Measurements from ENCODE around the gene SPATA46. TPM values are rescaled to one million over a fixed set of nuclear protein-coding genes. Genes with fewer than 3 reads are reported as not detected.
"Not testable (repeated sequence)": the region's sequence is repeated elsewhere in the genome, so short reads cannot be mapped to it uniquely, and the experiment has no call there.

SPATA46 gene
- not detected in 2 replicates for total RNA-seq (2022)
- Bru-seq, nascent RNA: not detected
- not detected for BruChase-seq, experiment 1, labeled RNA remaining after a 6-hour chase
- not detected for BruChase-seq, experiment 2, labeled RNA remaining after a 2-hour chase
- long read RNA-seq: 0 reads

DNA sequence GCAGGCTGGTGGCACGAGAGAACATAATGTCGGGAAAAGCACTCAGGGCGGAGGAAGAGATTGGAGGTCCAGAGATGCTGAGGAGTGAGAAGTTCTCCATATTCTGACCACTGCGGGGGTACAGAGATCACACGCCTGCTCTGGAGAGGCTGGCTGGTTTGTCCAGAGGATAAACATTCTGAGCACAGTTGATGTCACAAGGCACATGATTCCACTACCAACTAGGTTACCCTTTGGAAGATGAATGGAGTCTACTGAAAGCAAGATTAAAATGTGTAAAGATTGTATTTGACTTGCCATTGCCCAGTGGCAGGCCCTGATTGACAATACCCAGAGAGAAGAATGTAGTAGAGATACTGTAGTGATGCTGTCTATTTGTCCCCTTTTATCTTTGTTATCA lies at the start of gene SPATA46:
SPATA46 (minus strand) TSS at position 164 of the 400 bp plus-strand sequence; CDS start at position 100, 64 bp downstream.
- H3K36me3 Mint-ChIP-seq (ENCODE audit: insufficient read depth, unreplicated experiment): peaks cover 16% of the 10 kb centered on the region
- H3K9me3 Mint-ChIP-seq (ENCODE audit: low read depth, unreplicated experiment): no peaks in the 10 kb centered on the region
- CTCF ChIA-PET: no interaction called here
- DNase-seq: no peak
- H3K27me3 Mint-ChIP-seq (ENCODE audit: unreplicated experiment): no peaks in the 10 kb centered on the region
- H3K4me1 Mint-ChIP-seq (ENCODE audit: low read depth, unreplicated experiment): peaks cover 36% of the 10 kb centered on the region
- H3K27ac Mint-ChIP-seq (ENCODE audit: unreplicated experiment): peak within 1 kb of the TSS; percentile 38
- intact Hi-C loops (cut with micrococcal nuclease; ENCODE audit: unreplicated experiment): no loop called here
- H3K4me3 Mint-ChIP-seq (ENCODE audit: low read depth, unreplicated experiment): no peak within 1 kb of the TSS
- no TSS peak for BruUV-seq (replicated peaks)
- TF ChIP-seq, protein P1, sequence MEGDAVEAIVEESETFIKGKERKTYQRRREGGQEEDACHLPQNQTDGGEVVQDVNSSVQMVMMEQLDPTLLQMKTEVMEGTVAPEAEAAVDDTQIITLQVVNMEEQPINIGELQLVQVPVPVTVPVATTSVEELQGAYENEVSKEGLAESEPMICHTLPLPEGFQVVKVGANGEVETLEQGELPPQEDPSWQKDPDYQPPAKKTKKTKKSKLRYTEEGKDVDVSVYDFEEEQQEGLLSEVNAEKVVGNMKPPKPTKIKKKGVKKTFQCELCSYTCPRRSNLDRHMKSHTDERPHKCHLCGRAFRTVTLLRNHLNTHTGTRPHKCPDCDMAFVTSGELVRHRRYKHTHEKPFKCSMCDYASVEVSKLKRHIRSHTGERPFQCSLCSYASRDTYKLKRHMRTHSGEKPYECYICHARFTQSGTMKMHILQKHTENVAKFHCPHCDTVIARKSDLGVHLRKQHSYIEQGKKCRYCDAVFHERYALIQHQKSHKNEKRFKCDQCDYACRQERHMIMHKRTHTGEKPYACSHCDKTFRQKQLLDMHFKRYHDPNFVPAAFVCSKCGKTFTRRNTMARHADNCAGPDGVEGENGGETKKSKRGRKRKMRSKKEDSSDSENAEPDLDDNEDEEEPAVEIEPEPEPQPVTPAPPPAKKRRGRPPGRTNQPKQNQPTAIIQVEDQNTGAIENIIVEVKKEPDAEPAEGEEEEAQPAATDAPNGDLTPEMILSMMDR (IDR thresholded peaks at IDR 0.05; ENCODE audit: unreplicated experiment): no peak

GRCh38 chr1:162422662-162423375 lies 46.2 kb upstream of the SPATA46 start:
- no peaks in the 10 kb centered on the region for H3K27me3 Mint-ChIP-seq (ENCODE audit: unreplicated experiment)
- H3K36me3 Mint-ChIP-seq (ENCODE audit: insufficient read depth, unreplicated experiment): peaks cover 5% of the 10 kb centered on the region
- TF ChIP-seq, protein P1 (IDR thresholded peaks at IDR 0.05; ENCODE audit: unreplicated experiment): no peak
- no peak overlapping the region for H3K4me3 Mint-ChIP-seq (ENCODE audit: low read depth, unreplicated experiment)
- no peak overlapping the region for H3K27ac Mint-ChIP-seq (ENCODE audit: unreplicated experiment)
- H3K4me1 Mint-ChIP-seq (ENCODE audit: low read depth, unreplicated experiment): peaks cover 48% of the 10 kb centered on the region
- intact Hi-C loops (cut with micrococcal nuclease; ENCODE audit: unreplicated experiment): loop anchor here (5.0 kb wide), 1 partner anchor 74 kb away; the partner anchor contains the start of gene UHMK1
- peaks cover 16% of the 10 kb centered on the region for H3K9me3 Mint-ChIP-seq (ENCODE audit: low read depth, unreplicated experiment)
- no TSS peak for BruUV-seq (replicated peaks)
- CTCF ChIA-PET: no interaction called here
- DNase-seq: no peak

DNA sequence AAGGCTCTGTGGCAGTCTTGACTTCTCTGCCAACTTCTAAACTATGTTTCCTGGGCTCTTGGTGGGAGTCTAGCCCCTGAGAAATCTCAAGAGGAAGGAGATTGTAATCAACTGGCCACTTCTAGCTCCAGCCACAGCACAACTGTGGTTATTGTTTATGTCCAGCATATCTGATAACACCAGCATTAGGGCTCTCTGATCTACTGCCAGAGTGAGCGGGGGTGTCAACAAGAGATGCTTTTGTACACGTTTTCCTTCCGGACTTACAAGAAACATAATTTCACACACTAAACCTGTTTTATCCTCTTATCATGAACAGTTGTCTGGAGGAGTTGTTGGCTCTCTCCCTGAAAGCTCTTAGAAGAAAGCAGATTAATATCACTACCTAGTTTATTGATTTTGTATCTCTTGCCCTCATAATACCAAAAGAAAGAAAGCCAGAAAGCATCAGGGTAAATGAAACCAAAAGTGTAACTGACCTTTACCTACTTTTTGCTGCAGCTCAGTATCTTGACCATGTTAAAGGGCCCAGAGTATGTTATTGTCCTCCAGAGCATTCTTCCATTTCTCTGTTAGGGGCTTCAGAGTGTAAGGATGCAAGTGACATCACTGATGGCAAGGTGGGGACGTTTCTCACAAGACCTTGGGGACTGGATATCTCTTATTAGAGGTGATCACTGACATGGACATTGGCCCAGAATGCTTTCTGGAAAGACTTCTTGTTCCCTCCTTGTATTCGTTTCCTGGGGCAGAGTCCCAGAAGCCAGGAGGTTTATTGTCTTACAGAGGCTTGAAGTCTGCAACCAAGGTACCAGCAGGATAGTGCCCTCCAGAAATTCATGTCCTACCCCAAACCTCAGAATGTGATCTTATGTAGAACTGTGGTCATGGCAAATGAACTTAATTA lies 44.9 kb upstream of the SPATA46 start:
- H3K36me3 Mint-ChIP-seq (ENCODE audit: insufficient read depth, unreplicated experiment): peaks cover 5% of the 10 kb centered on the region
- H3K4me3 Mint-ChIP-seq (ENCODE audit: low read depth, unreplicated experiment): peak overlapping the region; percentile 3
- intact Hi-C loops (cut with micrococcal nuclease; ENCODE audit: unreplicated experiment): loop anchor here (5.0 kb wide), 1 partner anchor 76 kb away; the partner anchor contains the start of gene UHMK1
- no peak for DNase-seq
- H3K9me3 Mint-ChIP-seq (ENCODE audit: low read depth, unreplicated experiment): peaks cover 16% of the 10 kb centered on the region
- BruUV-seq (replicated peaks): no TSS peak
- H3K27me3 Mint-ChIP-seq (ENCODE audit: unreplicated experiment): no peaks in the 10 kb centered on the region
- TF ChIP-seq, protein P1 (IDR thresholded peaks at IDR 0.05; ENCODE audit: unreplicated experiment): no peak
- peaks cover 48% of the 10 kb centered on the region for H3K4me1 Mint-ChIP-seq (ENCODE audit: low read depth, unreplicated experiment)
- CTCF ChIA-PET: interaction anchor here (0.7 kb wide), 1 partner anchor 76 kb away, joined by 3 read pairs; the partner anchor contains the start of gene UHMK1
- H3K27ac Mint-ChIP-seq (ENCODE audit: unreplicated experiment): peak overlapping the region; percentile 35

- Mint-ChIP-seq H3K27me3 (ENCODE audit: unreplicated experiment) (no peaks in the 10 kb centered on the region), H3K4me1 (ENCODE audit: low read depth, unreplicated experiment) (peaks cover 48% of the 10 kb centered on the region), H3K27ac (ENCODE audit: unreplicated experiment) (peak overlapping the region; percentile 94), H3K36me3 (ENCODE audit: insufficient read depth, unreplicated experiment) (peaks cover 5% of the 10 kb centered on the region), H3K4me3 (ENCODE audit: low read depth, unreplicated experiment) (peak overlapping the region; percentile 23), H3K9me3 (ENCODE audit: low read depth, unreplicated experiment) (peaks cover 16% of the 10 kb centered on the region)
- intact Hi-C loops (cut with micrococcal nuclease; ENCODE audit: unreplicated experiment): loop anchor here (5.0 kb wide), 1 partner anchor 77 kb away; the partner anchor contains the start of gene UHMK1
- TF ChIP-seq, protein P1 (IDR thresholded peaks at IDR 0.05; ENCODE audit: unreplicated experiment): no peak
- no peak for DNase-seq
- BruUV-seq (replicated peaks): TSS peak; percentile 61
- CTCF ChIA-PET: interaction anchor here (0.6 to 1.3 kb wide), 7 partner anchors 11 to 339 kb away, joined by 3 to 5 read pairs (median 3); no protein-coding TSS in a partner anchor
Observed at GRCh38 chr1:162420120-162420519, 43.5 kb upstream of the SPATA46 start.

DNA sequence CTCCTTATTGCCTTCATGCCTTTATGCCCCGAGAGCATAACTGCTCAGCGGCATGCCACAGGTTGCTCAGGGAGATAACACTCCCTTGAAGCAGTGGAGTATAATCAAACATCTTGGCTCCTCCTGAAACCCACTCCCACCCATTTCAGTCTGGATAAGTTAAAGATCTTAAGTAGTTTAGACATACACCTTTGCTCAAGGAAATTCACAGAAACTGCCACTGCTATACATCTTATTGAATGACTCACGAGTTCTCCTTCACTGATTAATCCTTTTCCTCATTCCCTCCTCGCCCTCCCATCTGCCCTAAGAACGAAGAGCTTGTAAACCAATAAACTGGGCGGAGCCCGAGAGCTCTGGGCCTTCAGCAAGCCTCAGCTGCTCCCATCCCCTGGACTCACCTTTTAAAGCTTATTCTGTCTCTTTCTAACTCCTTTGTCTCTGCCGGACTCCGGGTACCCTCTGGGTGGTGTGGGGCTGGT lies 42.8 kb upstream of the SPATA46 start:
- DNase-seq: peak; percentile 75
- peaks cover 13% of the 10 kb centered on the region for H3K9me3 Mint-ChIP-seq (ENCODE audit: low read depth, unreplicated experiment)
- H3K27ac Mint-ChIP-seq (ENCODE audit: unreplicated experiment): peak overlapping the region; percentile 94
- CTCF ChIA-PET: interaction anchor here (0.6 to 1.8 kb wide), 8 partner anchors 11 to 338 kb away, joined by 3 to 5 read pairs (median 3); no protein-coding TSS in a partner anchor
- H3K27me3 Mint-ChIP-seq (ENCODE audit: unreplicated experiment); BruUV-seq (replicated peaks); H3K36me3 Mint-ChIP-seq (ENCODE audit: insufficient read depth, unreplicated experiment); intact Hi-C loops (cut with micrococcal nuclease; ENCODE audit: unreplicated experiment): not testable (repeated sequence)
- peak overlapping the region; percentile 23 for H3K4me3 Mint-ChIP-seq (ENCODE audit: low read depth, unreplicated experiment)
- H3K4me1 Mint-ChIP-seq (ENCODE audit: low read depth, unreplicated experiment): peaks cover 48% of the 10 kb centered on the region

GRCh38 chr1:162418584-162418983 lies 41.9 kb upstream of the SPATA46 start:
- H3K27ac Mint-ChIP-seq (ENCODE audit: unreplicated experiment): peak overlapping the region; percentile 94
- BruUV-seq (replicated peaks); intact Hi-C loops (cut with micrococcal nuclease; ENCODE audit: unreplicated experiment); H3K4me3 Mint-ChIP-seq (ENCODE audit: low read depth, unreplicated experiment); H3K27me3 Mint-ChIP-seq (ENCODE audit: unreplicated experiment); H3K9me3 Mint-ChIP-seq (ENCODE audit: low read depth, unreplicated experiment); H3K36me3 Mint-ChIP-seq (ENCODE audit: insufficient read depth, unreplicated experiment): not testable (repeated sequence)
- CTCF ChIA-PET: interaction anchor here (1.3 to 1.8 kb wide), 2 partner anchors 13 to 16 kb away, joined by 3 to 5 read pairs; no protein-coding TSS in a partner anchor
- DNase-seq: peak; percentile 38
- peaks cover 46% of the 10 kb centered on the region for H3K4me1 Mint-ChIP-seq (ENCODE audit: low read depth, unreplicated experiment)
